Esophagus squamous epithelium (tissue), 4 donors: ENCODE data around the gene USP20.

ENCODE experiments used
- POLR2A ChIP-seq, 4 donors: fragments of 450-650 bp; IDR thresholded peaks; one replicate each; pipeline ENCODE4 v1.6.1; 2017; ENCODE audit warnings: antibody characterized with exemption in 4 of 4, mild to moderate bottlenecking in 4 of 4, moderate library complexity in 3 of 4
- TF ChIP-seq, protein P1 (sequence below), 6 experiments: fragments of 450-650 bp in 4 of 6; fragments of 200-600 bp in 2 of 6; sonication (generic) in 2 of 6; IDR thresholded peaks; one replicate each; pipeline ENCODE4 v1.5.1; 2016 to 2019; ENCODE audit warnings: antibody characterized with exemption in 6 of 6, mild to moderate bottlenecking in 4 of 6, moderate library complexity in 4 of 6

GRCh38 chr9:129904734-129905133, 69.5 kb downstream of the USP20 start:
- TF ChIP-seq POLR2A (IDR thresholded peaks at IDR 0.05): no peak
- TF ChIP-seq, protein P1, sequence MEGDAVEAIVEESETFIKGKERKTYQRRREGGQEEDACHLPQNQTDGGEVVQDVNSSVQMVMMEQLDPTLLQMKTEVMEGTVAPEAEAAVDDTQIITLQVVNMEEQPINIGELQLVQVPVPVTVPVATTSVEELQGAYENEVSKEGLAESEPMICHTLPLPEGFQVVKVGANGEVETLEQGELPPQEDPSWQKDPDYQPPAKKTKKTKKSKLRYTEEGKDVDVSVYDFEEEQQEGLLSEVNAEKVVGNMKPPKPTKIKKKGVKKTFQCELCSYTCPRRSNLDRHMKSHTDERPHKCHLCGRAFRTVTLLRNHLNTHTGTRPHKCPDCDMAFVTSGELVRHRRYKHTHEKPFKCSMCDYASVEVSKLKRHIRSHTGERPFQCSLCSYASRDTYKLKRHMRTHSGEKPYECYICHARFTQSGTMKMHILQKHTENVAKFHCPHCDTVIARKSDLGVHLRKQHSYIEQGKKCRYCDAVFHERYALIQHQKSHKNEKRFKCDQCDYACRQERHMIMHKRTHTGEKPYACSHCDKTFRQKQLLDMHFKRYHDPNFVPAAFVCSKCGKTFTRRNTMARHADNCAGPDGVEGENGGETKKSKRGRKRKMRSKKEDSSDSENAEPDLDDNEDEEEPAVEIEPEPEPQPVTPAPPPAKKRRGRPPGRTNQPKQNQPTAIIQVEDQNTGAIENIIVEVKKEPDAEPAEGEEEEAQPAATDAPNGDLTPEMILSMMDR (IDR thresholded peaks at IDR 0.05): no peak
